K562 (cell line): ENCODE data around the gene PPP6R3. TPM values are rescaled to one million over a fixed set of nuclear protein-coding genes. Genes with fewer than 3 reads are reported as not detected.

Experiments used
- MYNN ChIP-seq, 2 experiments: sonication (generic); formaldehyde crosslinking in 1 of 2; IDR thresholded peaks; 2 replicates each; pipeline versions ENCODE4 v1.5.0 to v1.6.1; 2016 to 2020; ENCODE audit warnings: antibody characterized with exemption in 1 of 2, missing genetic modification reagents in 1 of 2
- REST ChIP-seq, 2 experiments: fragments of 450-650 bp; formaldehyde crosslinking in 1 of 2; IDR thresholded peaks; 2 replicates each; pipeline versions ENCODE4 v1.4.0 to v1.6.1; 2014 to 2020; ENCODE audit warnings: mild to moderate bottlenecking in 2 of 2, borderline replicate concordance in 1 of 2, low read depth in 1 of 2
- SETDB1 ChIP-seq: IDR thresholded peaks from one replicate; pipeline ENCODE4 v1.6.1; 2012; ENCODE audit warnings: low read length, control low read depth, inconsistent platforms
- polyA plus RNA-seq, 8 experiments: library from polyadenylated mRNA; depleted of rRNA in 4 of 8; stranded (reverse) in 5 of 8; unstranded in 3 of 8; fragments of >200 nt; fragmentation: Nextera tagmentation in 2 of 8; fragmentation: Illumina TruSeq in 1 of 8; extraction: Ambion mirVana in 2 of 8; extraction: Trizol in 1 of 8; gene quantifications; 2 replicates each; pipeline versions ENCODE4 v1.2.1 to v1.2.3, GENCODE V29; 2011 to 2014; ENCODE audit warnings: inconsistent platforms in 1 of 8, missing spikeins in 1 of 8
- total RNA-seq, 7 experiments: library from RNA; depleted of rRNA in 6 of 7; stranded (reverse); fragments of >200 nt in 6 of 7; fragmentation: Illumina TruSeq in 2 of 7; extraction: Trizol in 2 of 7; gene quantifications; 2 replicates each; pipeline versions ENCODE4 v1.2.1 to v1.2.3, GENCODE V29; 2011 to 2021; ENCODE audit warnings: low replicate concordance in 1 of 7

Gene PPP6R3
- total and polyA plus RNA-seq, 9 of the 15 experiments (the other 6 are each of a cell fraction or from before 2014, with no cell fraction given), result 20.3 to 117 (median 80.6) TPM

- no peak for TF ChIP-seq MYNN (IDR thresholded peaks at IDR 0.05)
- no peak for TF ChIP-seq MYNN (CRISPR knock-in tag; IDR thresholded peaks at IDR 0.05)
- no peak for TF ChIP-seq REST (IDR thresholded peaks at IDR 0.05; ENCODE audit: borderline replicate concordance)
- TF ChIP-seq REST (CRISPR knock-in tag; IDR thresholded peaks at IDR 0.05; ENCODE audit: low read depth), result no peak
- TF ChIP-seq SETDB1, result no peak
Measured at GRCh38 chr11:68651208-68651984, 190.8 kb downstream of the PPP6R3 start (continued).
